ENCODE measurements around the gene LOXHD1. TPM values are rescaled to one million over a fixed set of nuclear protein-coding genes. Genes with fewer than 3 reads are reported as not detected.

The LOXHD1 gene
- total RNA-seq, 4 donors from 2014 or later = 0.41 TPM; not detected in 3

GRCh38 chr18:46622999-46623398 is 34.0 kb downstream of the LOXHD1 start:
- intact Hi-C loops (cut with DNase I; ENCODE audit: low total_unique reads) = no loop called here
- H3K4me3 ChIP-seq = no peak overlapping the region
- no peaks in the 10 kb centered on the region for H3K36me3 ChIP-seq
- H3K27me3 ChIP-seq = peaks cover 0 to 3% (median 0%) of the 10 kb centered on the region in 3 donors
- DNase-seq = no peak
- in situ Hi-C loops (cut with MboI; ENCODE audit: low sequenced_read_pairs in 4 of 4) = no loop called here
- no peaks in the 10 kb centered on the region for H3K4me1 ChIP-seq
- no peaks in the 10 kb centered on the region for H3K9me3 ChIP-seq
- no peak for ATAC-seq
- H3K27ac ChIP-seq = no peak overlapping the region
- TF ChIP-seq CTCF (IDR thresholded peaks at IDR 0.05 in 4 of 5, conservative IDR thresholded peaks at IDR 0.05 in 1 of 5) (no peak), POLR2A (IDR thresholded peaks at IDR 0.05) (no peak)

- Histone ChIP-seq H3K27ac (no peak overlapping the region), H3K36me3 (no peaks in the 10 kb centered on the region), H3K27me3 (peaks cover 0 to 3% (median 0%) of the 10 kb centered on the region in 3 donors), H3K4me1 (no peaks in the 10 kb centered on the region), H3K9me3 (no peaks in the 10 kb centered on the region), H3K4me3 (no peak overlapping the region)
- in situ Hi-C loops (cut with MboI; ENCODE audit: low sequenced_read_pairs in 4 of 4) = no loop called here
- no peak for ATAC-seq
- no peak for DNase-seq
- TF ChIP-seq POLR2A (IDR thresholded peaks at IDR 0.05) (no peak), CTCF (IDR thresholded peaks at IDR 0.05 in 4 of 5, conservative IDR thresholded peaks at IDR 0.05 in 1 of 5) (no peak)
- intact Hi-C loops (cut with DNase I; ENCODE audit: low total_unique reads) = no loop called here
Measured at GRCh38 chr18:46622451-46622850, 34.6 kb downstream of the LOXHD1 start.

GRCh38 chr18:46621871-46622270 is 35.1 kb downstream of the LOXHD1 start:
- H3K36me3 ChIP-seq = no peaks in the 10 kb centered on the region
- DNase-seq (no peak), ATAC-seq (no peak)
- H3K4me1 ChIP-seq = no peaks in the 10 kb centered on the region
- H3K27ac ChIP-seq = no peak overlapping the region
- H3K27me3 ChIP-seq = peaks cover 0 to 3% (median 0%) of the 10 kb centered on the region in 3 donors
- in situ Hi-C loops (cut with MboI; ENCODE audit: low sequenced_read_pairs in 4 of 4) (no loop called here), intact Hi-C loops (cut with DNase I; ENCODE audit: low total_unique reads) (no loop called here)
- H3K4me3 ChIP-seq = no peak overlapping the region
- TF ChIP-seq POLR2A (IDR thresholded peaks at IDR 0.05) (no peak), CTCF (IDR thresholded peaks at IDR 0.05 in 4 of 5, conservative IDR thresholded peaks at IDR 0.05 in 1 of 5) (no peak)
- H3K9me3 ChIP-seq = no peaks in the 10 kb centered on the region

GRCh38 chr18:46621111-46621766 is 35.8 kb downstream of the LOXHD1 start:
- H3K4me1 ChIP-seq = no peaks in the 10 kb centered on the region
- peaks cover 0 to 3% (median 0%) of the 10 kb centered on the region in 3 donors for H3K27me3 ChIP-seq
- no peak overlapping the region for H3K4me3 ChIP-seq
- H3K9me3 ChIP-seq = no peaks in the 10 kb centered on the region
- no peak overlapping the region for H3K27ac ChIP-seq
- DNase-seq (no peak), ATAC-seq (no peak)
- H3K36me3 ChIP-seq = no peaks in the 10 kb centered on the region
- intact Hi-C loops (cut with DNase I; ENCODE audit: low total_unique reads) (no loop called here), in situ Hi-C loops (cut with MboI; ENCODE audit: low sequenced_read_pairs in 4 of 4) (no loop called here)
- TF ChIP-seq CTCF (IDR thresholded peaks at IDR 0.05 in 4 of 5, conservative IDR thresholded peaks at IDR 0.05 in 1 of 5) = no peak
- no peak for TF ChIP-seq POLR2A (IDR thresholded peaks at IDR 0.05)

- Histone ChIP-seq H3K27me3 (no peaks in the 10 kb centered on the region), H3K4me3 (no peak overlapping the region), H3K36me3 (no peaks in the 10 kb centered on the region), H3K9me3 (no peaks in the 10 kb centered on the region), H3K4me1 (no peaks in the 10 kb centered on the region), H3K27ac (no peak overlapping the region)
- in situ Hi-C loops (cut with MboI; ENCODE audit: low sequenced_read_pairs in 4 of 4) = no loop called here
- no peak for DNase-seq
- TF ChIP-seq POLR2A (IDR thresholded peaks at IDR 0.05) (no peak), CTCF (IDR thresholded peaks at IDR 0.05 in 4 of 5, conservative IDR thresholded peaks at IDR 0.05 in 1 of 5) (no peak)
- intact Hi-C loops (cut with DNase I; ENCODE audit: low total_unique reads) = no loop called here
- ATAC-seq = no peak
Measured at GRCh38 chr18:46619559-46619958, 37.5 kb downstream of the LOXHD1 start.

Data from gastrocnemius medialis (tissue), 4 donors.